HK-2 (cell line): ENCODE results near the gene MINDY2.
"Not testable (repeated sequence)": the region's sequence is repeated elsewhere in the genome, so short reads cannot be mapped to it uniquely, and the experiment has no call there.

ENCODE experiments used
- DNase-seq: peaks from one replicate; pipeline ENCODE4 v3.0.0-alpha.2; 2018; ENCODE audit not compliant: unreplicated experiment

MINDY2 gene

GRCh38 chr15:58883926-58884325, 112.8 kb downstream of the MINDY2 start:
- DNase-seq = not testable (repeated sequence)

- no peak for DNase-seq
These were observed 115.8 kb downstream of the MINDY2 start for GRCh38 chr15:58886921-58887320.

GRCh38 chr15:58889363-58889762, 118.3 kb downstream of the MINDY2 start:
- DNase-seq = no peak

GRCh38 chr15:58898150-58898680, 127.1 kb downstream of the MINDY2 start:
- DNase-seq = no peak

- DNase-seq = no peak
These were observed 129.5 kb downstream of the MINDY2 start for GRCh38 chr15:58900631-58901030.

- no peak for DNase-seq
These were observed 137.6 kb downstream of the MINDY2 start for GRCh38 chr15:58908550-58909309.

- no peak for DNase-seq
These were observed 138.5 kb downstream of the MINDY2 start for GRCh38 chr15:58909616-58910015.

GRCh38 chr15:58910456-58910855, 139.4 kb downstream of the MINDY2 start:
- no peak for DNase-seq
